Regular cardiac myocyte (primary cell): ENCODE measurements around the gene DGKA. TPM values are rescaled to one million over a fixed set of nuclear protein-coding genes. Genes with fewer than 3 reads are reported as not detected.

Experiments used
- total RNA-seq: library from RNA; depleted of rRNA; stranded (reverse); fragments of >200 nt; gene quantifications from 2 replicates; pipeline ENCODE4 v1.2.3, GENCODE V29; 2014

Gene DGKA
- total RNA-seq = 29.3 and 34.7 TPM in 2 replicates

DNA sequence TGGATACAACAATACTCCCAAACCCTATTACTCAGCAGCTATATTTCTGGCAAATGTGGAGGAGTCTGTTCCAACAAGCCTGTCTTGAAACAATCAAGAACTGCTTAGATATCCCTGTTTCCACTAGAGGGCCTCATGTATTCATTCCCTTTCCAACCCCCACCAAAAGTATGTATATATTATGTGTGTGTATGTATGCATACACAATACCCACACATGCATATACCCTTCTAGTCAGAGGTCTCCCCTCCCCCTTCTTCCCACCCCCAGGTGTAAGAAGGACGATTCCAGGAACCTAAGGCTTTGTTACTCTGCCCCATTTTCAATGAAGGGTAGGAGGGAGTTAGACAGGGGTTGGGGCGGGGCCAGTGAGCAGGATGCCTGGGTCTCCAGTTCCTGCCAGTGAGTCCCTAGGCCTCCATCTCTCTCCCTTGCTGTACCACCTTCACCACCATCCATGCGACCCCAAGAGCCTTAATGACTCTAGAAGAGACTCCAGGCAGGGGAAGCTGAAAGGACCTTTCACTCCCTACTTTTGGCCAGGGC is at the start of gene DGKA:
Gene DGKA, plus strand, starts transcription at position 392 of the 546 bp plus-strand sequence. CDS start 5,342 bp downstream, outside the sequence.

GRCh38 chr12:55927588-55928502 is 3.1 kb upstream of the DGKA start, which contains the start of gene PYM1:
PYM1 (minus strand) TSS chr12:55927894; CDS start chr12:55927761, 133 bp downstream.

GRCh38 chr12:55965941-55966407 is 35.0 kb downstream of the DGKA start, which contains the start of gene PMEL:
PMEL (minus strand) TSS chr12:55966042; CDS start chr12:55966011, 31 bp downstream.

DNA sequence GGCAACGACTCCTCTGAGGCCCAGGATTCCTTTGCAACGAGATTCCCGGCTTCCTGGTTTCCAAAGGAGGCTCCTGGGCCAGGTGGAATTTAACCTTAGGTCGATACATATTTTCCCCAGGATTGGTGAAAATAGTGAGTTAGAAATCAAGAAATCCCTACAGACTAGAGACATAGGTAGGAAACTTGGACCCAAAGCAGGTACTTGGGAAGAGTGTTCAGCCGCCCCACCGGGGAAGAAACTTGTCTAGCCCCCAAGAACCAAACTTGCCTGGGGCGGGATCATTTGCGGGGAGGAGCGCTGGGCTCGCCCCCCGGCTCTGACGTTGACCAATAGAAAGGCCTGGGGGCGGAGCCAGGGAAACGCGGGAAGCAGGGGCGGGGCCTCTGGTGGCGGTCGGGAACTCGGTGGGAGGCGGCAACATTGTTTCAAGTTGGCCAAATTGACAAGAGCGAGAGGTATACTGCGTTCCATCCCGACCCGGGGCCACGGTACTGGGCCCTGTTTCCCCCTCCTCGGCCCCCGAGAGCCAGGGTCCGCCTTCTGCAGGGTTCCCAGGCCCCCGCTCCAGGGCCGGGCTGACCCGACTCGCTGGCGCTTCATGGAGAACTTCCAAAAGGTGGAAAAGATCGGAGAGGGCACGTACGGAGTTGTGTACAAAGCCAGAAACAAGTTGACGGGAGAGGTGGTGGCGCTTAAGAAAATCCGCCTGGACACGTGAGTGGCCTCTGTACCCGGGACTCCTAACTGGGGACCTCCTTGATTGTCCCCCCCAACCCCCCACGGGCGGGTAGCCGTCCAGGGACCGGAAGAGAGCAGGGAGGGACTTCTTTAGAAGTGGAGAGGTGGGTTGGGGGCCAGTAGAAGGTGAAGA is 35.7 kb downstream of the DGKA start, which contains the start of gene CDK2:
Gene CDK2, plus strand, starts transcription at position 423 of the 874 bp plus-strand sequence. Its CDS starts 179 bp downstream, at position 602.

DNA sequence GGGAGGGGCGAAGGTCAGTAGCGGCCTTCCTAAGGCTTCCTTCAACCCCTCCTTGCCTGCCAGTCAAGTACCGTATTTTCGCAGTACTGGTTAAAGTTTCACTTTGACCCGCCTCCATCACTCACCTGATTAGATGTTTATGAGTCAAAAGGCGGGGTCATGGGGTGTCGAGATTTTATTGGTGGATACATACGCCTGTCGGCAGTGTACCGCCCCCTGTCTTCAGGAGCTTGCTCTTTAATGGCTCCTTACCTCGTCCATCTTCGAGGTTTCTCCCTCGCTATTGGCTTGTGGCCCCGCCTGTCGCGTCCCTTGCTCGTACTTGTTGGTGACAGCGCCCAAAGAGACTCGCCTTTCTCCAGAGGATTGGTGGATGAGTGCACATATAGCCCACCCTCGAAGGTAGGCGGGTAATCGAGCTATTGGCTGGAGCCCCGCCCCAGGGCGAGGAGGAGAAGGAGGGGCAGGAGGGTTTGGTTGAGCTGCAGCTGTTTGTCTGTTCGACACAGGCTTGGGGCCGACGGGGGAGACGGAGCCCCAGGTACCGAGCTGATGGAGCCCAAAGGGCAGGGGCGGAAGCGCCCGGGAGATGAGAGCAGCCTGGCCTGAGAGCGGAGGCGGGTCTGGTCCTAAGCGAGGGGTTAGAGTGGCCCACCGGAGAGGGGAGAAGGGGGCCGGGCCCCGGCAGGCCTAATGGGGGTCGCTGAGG is 42.8 kb downstream of the DGKA start, which contains the start of gene RAB5B:
Gene RAB5B, plus strand, starts transcription at position 480 of the 709 bp plus-strand sequence. CDS start 12,883 bp downstream, outside the sequence.

DNA sequence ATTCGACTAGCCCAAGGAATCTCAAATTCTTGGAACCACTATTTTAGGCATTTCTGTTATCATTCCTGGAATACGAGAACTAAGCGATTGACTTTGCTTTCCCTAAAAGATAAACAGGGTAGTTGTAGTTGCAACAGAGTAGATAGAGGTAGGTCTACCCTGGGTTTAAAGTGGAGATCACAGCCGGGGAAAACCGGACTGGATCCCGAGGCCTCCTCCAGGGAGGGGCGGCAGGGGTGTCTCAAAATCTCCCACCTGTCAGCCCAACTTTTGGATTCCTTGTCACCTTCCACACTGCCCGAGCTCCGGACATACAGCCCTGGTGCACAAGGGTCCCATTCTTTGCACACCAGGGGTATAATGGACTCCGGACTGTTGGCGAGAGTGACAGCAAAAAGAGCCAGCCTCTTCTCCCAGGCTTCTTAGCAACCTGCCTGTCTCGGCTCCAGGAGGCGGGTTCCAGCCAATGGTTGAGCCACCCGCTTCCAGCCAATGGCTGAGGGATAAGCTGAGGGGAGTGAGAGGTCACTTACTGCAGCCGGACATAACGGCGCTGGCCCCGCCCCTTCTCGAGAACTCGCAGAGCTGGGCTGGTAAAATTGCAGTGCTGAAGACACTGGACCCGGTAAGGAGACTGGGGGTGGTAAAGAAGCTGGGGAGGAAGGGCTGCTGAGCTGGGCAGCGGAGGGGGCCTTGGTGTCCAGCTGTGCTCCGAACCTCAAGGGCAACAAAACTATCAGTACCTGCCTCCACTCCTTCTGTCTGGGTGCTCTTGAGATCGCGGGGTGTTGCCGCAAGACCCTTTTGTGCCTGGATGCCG is 66.0 kb downstream of the DGKA start, which contains the start of gene SUOX:
Gene SUOX, plus strand, starts transcription at position 562 of the 820 bp plus-strand sequence. CDS start 4,946 bp downstream, outside the sequence.

Other genes starting within 250 kb of the DGKA start
- gene ITGA7, start 223.3 kb upstream of the DGKA start, total RNA-seq = 47.5 and 99.8 TPM in 2 replicates
- gene BLOC1S1, start 215.1 kb upstream of the DGKA start, total RNA-seq = 48.2 and 76.1 TPM in 2 replicates
- gene RDH5, start 210.8 kb upstream of the DGKA start, total RNA-seq = 37.8 and 53.0 TPM in 2 replicates
- gene CD63, start 202.2 kb upstream of the DGKA start, total RNA-seq = 2,526 and 3,459 TPM in 2 replicates
- gene GDF11, start 188.0 kb upstream of the DGKA start, total RNA-seq = 2.8 and 7.7 TPM in 2 replicates
- gene SARNP, start 113.4 kb upstream of the DGKA start, total RNA-seq = 74.1 and 103 TPM in 2 replicates
- 17.5 and 27.0 TPM in 2 replicates for gene ORMDL2, start 113.1 kb upstream of the DGKA start, total RNA-seq
- 73.0 and 77.3 TPM in 2 replicates for gene DNAJC14, start 101.6 kb upstream of the DGKA start, total RNA-seq
- 2.5 and 7.3 TPM in 2 replicates for gene MMP19, start 88.2 kb upstream of the DGKA start, total RNA-seq
- gene PYM1, start 3.3 kb upstream of the DGKA start, total RNA-seq = 31.0 and 36.0 TPM in 2 replicates
- gene PMEL, start 34.9 kb downstream of the DGKA start, total RNA-seq = 1.1 and 1.7 TPM in 2 replicates
- 16.1 and 55.8 TPM in 2 replicates for gene CDK2, start 35.7 kb downstream of the DGKA start, total RNA-seq
- gene RAB5B, start 42.9 kb downstream of the DGKA start, total RNA-seq = 42.2 and 43.1 TPM in 2 replicates
- gene SUOX, start 66.1 kb downstream of the DGKA start, total RNA-seq = 10.1 and 10.4 TPM in 2 replicates
- gene IKZF4, start 89.9 kb downstream of the DGKA start, total RNA-seq = 0.58 and 2.0 TPM in 2 replicates
- gene RPS26, start 110.8 kb downstream of the DGKA start, total RNA-seq = 664 and 693 TPM in 2 replicates
- 0.38 and 0.56 TPM in 2 replicates for gene ERBB3, start 149.0 kb downstream of the DGKA start, total RNA-seq
- 84.0 and 204 TPM in 2 replicates for gene PA2G4, start 173.4 kb downstream of the DGKA start, total RNA-seq
- 2,066 and 2,753 TPM in 2 replicates for gene RPL41, start 185.5 kb downstream of the DGKA start, total RNA-seq
- gene ZC3H10, start 187.1 kb downstream of the DGKA start, total RNA-seq = 4.0 and 5.6 TPM in 2 replicates
- gene ESYT1, start 197.1 kb downstream of the DGKA start, total RNA-seq = 303 and 307 TPM in 2 replicates
- 35.7 and 60.0 TPM in 2 replicates for gene MYL6B, start 221.4 kb downstream of the DGKA start, total RNA-seq
- gene MYL6, start 227.2 kb downstream of the DGKA start, total RNA-seq = 1,570 and 2,884 TPM in 2 replicates